Measurements from ENCODE around the gene SLC2A13.
"Not testable (repeated sequence)": the region's sequence is repeated elsewhere in the genome, so short reads cannot be mapped to it uniquely, and the experiment has no call there.

The SLC2A13 gene

GRCh38 chr12:39920647-39921046, 185.2 kb downstream of the SLC2A13 start:
- WGBS, 2 experiments = 92 to 96% methylated on average over 4 of the region's 4 CpGs
- no peak overlapping the region for H3K4me3 ChIP-seq (ENCODE audit: insufficient read depth, low read depth, low read length)
- no peaks in the 10 kb centered on the region for H3K36me3 ChIP-seq (ENCODE audit: control insufficient read depth, insufficient read depth, low read length)
- H3K4me1 ChIP-seq (ENCODE audit: control insufficient read depth, insufficient read depth, low read length) = peaks cover 4% of the 10 kb centered on the region
- no peak overlapping the region for H3K27ac ChIP-seq (ENCODE audit: insufficient read depth, low read depth, low read length, poor library complexity, severe bottlenecking)
- no peaks in the 10 kb centered on the region for H3K27me3 ChIP-seq (ENCODE audit: control insufficient read depth, insufficient read depth, low read length, poor library complexity, severe bottlenecking)
- no peaks in the 10 kb centered on the region for H3K9me3 ChIP-seq (ENCODE audit: control insufficient read depth, low read length)

DNA sequence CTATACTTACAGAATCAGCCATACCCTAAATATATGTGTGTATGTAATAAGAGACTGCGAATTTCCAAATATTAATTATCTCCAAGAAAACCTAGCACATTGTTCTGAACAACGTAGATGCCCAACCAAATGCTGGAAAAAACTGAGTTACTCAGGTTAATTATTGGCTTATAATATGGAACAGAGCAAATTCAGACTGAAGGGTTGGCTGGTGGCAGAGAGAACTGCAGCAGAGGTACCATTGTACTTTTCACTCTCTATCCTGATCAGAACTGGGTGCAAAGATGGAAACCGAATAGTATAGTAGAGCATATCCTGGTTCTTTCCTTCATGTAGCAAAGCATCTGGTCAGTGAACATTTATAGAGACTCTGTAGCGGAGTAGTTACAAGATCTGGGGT, 185.7 kb downstream of the SLC2A13 start:
- Histone ChIP-seq H3K36me3 (ENCODE audit: control insufficient read depth, insufficient read depth, low read length) (no peaks in the 10 kb centered on the region), H3K27ac (ENCODE audit: insufficient read depth, low read depth, low read length, poor library complexity, severe bottlenecking) (no peak overlapping the region), H3K4me1 (ENCODE audit: control insufficient read depth, insufficient read depth, low read length) (peaks cover 4% of the 10 kb centered on the region), H3K27me3 (ENCODE audit: control insufficient read depth, insufficient read depth, low read length, poor library complexity, severe bottlenecking) (no peaks in the 10 kb centered on the region), H3K4me3 (ENCODE audit: insufficient read depth, low read depth, low read length) (no peak overlapping the region), H3K9me3 (ENCODE audit: control insufficient read depth, low read length) (no peaks in the 10 kb centered on the region)
- 95 to 96% methylated on average over 3 of the region's 4 CpGs for WGBS, 2 experiments

- no CpG with 5 or more reads among the region's 1 CpG for WGBS, 2 experiments
These were observed 186.1 kb downstream of the SLC2A13 start for GRCh38 chr12:39919790-39920189.

DNA sequence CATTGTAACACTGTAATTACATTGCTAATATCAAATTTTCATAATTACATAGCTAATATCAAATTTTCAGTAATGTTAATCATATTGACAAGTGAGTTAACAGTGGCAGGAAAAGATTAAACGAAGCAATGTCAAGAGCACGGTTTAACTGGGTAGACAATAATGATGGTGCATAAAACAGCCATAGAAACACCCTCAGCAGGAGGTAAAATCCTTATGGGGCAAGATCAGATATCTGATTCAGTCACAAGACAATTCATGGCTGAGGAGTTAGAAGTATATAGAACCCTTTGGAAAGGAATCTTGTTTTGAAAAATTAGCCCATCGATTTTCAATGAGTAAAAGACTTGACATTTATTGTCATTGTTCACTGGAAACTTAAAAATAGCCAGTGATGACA, 190.6 kb downstream of the SLC2A13 start:
- H3K27ac ChIP-seq (ENCODE audit: insufficient read depth, low read depth, low read length, poor library complexity, severe bottlenecking) = no peak overlapping the region
- no peaks in the 10 kb centered on the region for H3K36me3 ChIP-seq (ENCODE audit: control insufficient read depth, insufficient read depth, low read length)
- no peaks in the 10 kb centered on the region for H3K27me3 ChIP-seq (ENCODE audit: control insufficient read depth, insufficient read depth, low read length, poor library complexity, severe bottlenecking)
- H3K4me1 ChIP-seq (ENCODE audit: control insufficient read depth, insufficient read depth, low read length) = no peaks in the 10 kb centered on the region
- H3K4me3 ChIP-seq (ENCODE audit: insufficient read depth, low read depth, low read length) = no peak overlapping the region
- no peaks in the 10 kb centered on the region for H3K9me3 ChIP-seq (ENCODE audit: control insufficient read depth, low read length)
- WGBS, 2 experiments = 90 to 93% methylated on average over 3 of the region's 3 CpGs

More at GRCh38 chr12:39919790-39920189, 186.1 kb downstream of the SLC2A13 start:
- Histone ChIP-seq H3K4me3 (ENCODE audit: insufficient read depth, low read depth, low read length) (no peak overlapping the region), H3K9me3 (ENCODE audit: control insufficient read depth, low read length) (no peaks in the 10 kb centered on the region), H3K27ac (ENCODE audit: insufficient read depth, low read depth, low read length, poor library complexity, severe bottlenecking) (no peak overlapping the region), H3K27me3 (ENCODE audit: control insufficient read depth, insufficient read depth, low read length, poor library complexity, severe bottlenecking) (no peaks in the 10 kb centered on the region), H3K36me3 (ENCODE audit: control insufficient read depth, insufficient read depth, low read length) (no peaks in the 10 kb centered on the region), H3K4me1 (ENCODE audit: control insufficient read depth, insufficient read depth, low read length) (peaks cover 4% of the 10 kb centered on the region)

- Histone ChIP-seq H3K36me3 (ENCODE audit: control insufficient read depth, insufficient read depth, low read length) (no peaks in the 10 kb centered on the region), H3K27ac (ENCODE audit: insufficient read depth, low read depth, low read length, poor library complexity, severe bottlenecking) (no peak overlapping the region), H3K4me1 (ENCODE audit: control insufficient read depth, insufficient read depth, low read length) (no peaks in the 10 kb centered on the region), H3K4me3 (ENCODE audit: insufficient read depth, low read depth, low read length) (no peak overlapping the region), H3K27me3 (ENCODE audit: control insufficient read depth, insufficient read depth, low read length, poor library complexity, severe bottlenecking) (no peaks in the 10 kb centered on the region), H3K9me3 (ENCODE audit: control insufficient read depth, low read length) (no peaks in the 10 kb centered on the region)
- 80 to 83% methylated on average over 7 of the region's 7 CpGs for WGBS, 2 experiments
These were observed 193.5 kb downstream of the SLC2A13 start for GRCh38 chr12:39912211-39912980.

GRCh38 chr12:39906237-39906636, 199.6 kb downstream of the SLC2A13 start:
- Histone ChIP-seq H3K9me3 (ENCODE audit: control insufficient read depth, low read length) (no peaks in the 10 kb centered on the region), H3K4me3 (ENCODE audit: insufficient read depth, low read depth, low read length) (no peak overlapping the region), H3K4me1 (ENCODE audit: control insufficient read depth, insufficient read depth, low read length) (no peaks in the 10 kb centered on the region), H3K27me3 (ENCODE audit: control insufficient read depth, insufficient read depth, low read length, poor library complexity, severe bottlenecking) (no peaks in the 10 kb centered on the region), H3K27ac (ENCODE audit: insufficient read depth, low read depth, low read length, poor library complexity, severe bottlenecking) (no peak overlapping the region), H3K36me3 (ENCODE audit: control insufficient read depth, insufficient read depth, low read length) (no peaks in the 10 kb centered on the region)

DNA sequence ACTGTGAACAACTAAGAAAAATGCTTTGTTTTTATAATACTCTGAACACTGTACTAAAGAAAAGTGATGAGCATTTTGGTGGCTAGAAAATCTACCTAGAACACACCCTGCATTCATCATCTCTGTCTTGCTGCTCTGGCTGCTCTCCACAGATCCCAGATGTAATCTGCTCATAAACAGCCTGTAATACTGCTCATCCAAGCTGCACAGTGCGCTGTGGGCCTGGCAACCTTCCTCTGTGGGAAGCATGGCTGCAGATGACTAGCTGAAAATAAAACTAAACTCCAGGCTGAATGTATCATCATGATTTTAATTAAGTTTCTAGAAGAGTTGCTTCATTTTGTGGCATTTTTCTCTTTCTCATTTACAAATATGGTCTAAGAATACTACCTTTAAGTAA, 200.7 kb downstream of the SLC2A13 start:
- Histone ChIP-seq H3K4me1 (ENCODE audit: control insufficient read depth, insufficient read depth, low read length) (no peaks in the 10 kb centered on the region), H3K27me3 (ENCODE audit: control insufficient read depth, insufficient read depth, low read length, poor library complexity, severe bottlenecking) (no peaks in the 10 kb centered on the region), H3K27ac (ENCODE audit: insufficient read depth, low read depth, low read length, poor library complexity, severe bottlenecking) (no peak overlapping the region), H3K36me3 (ENCODE audit: control insufficient read depth, insufficient read depth, low read length) (no peaks in the 10 kb centered on the region), H3K9me3 (ENCODE audit: control insufficient read depth, low read length) (no peaks in the 10 kb centered on the region), H3K4me3 (ENCODE audit: insufficient read depth, low read depth, low read length) (no peak overlapping the region)
- WGBS, 2 experiments = 96 to 100% methylated on average over 1 of the region's 1 CpG

- Histone ChIP-seq H3K4me3 (ENCODE audit: insufficient read depth, low read depth, low read length) (no peak overlapping the region), H3K9me3 (ENCODE audit: control insufficient read depth, low read length) (no peaks in the 10 kb centered on the region), H3K4me1 (ENCODE audit: control insufficient read depth, insufficient read depth, low read length) (no peaks in the 10 kb centered on the region), H3K27me3 (ENCODE audit: control insufficient read depth, insufficient read depth, low read length, poor library complexity, severe bottlenecking) (no peaks in the 10 kb centered on the region), H3K36me3 (ENCODE audit: control insufficient read depth, insufficient read depth, low read length) (no peaks in the 10 kb centered on the region), H3K27ac (ENCODE audit: insufficient read depth, low read depth, low read length, poor library complexity, severe bottlenecking) (no peak overlapping the region)
- WGBS, 2 experiments = 97 to 98% methylated on average over 2 of the region's 2 CpGs
These were observed 203.1 kb downstream of the SLC2A13 start for GRCh38 chr12:39902821-39903220.

- H3K27ac ChIP-seq (ENCODE audit: insufficient read depth, low read depth, low read length, poor library complexity, severe bottlenecking) = no peak overlapping the region
- 91 to 100% methylated on average over 1 of the region's 1 CpG for WGBS, 2 experiments
- no peaks in the 10 kb centered on the region for H3K9me3 ChIP-seq (ENCODE audit: control insufficient read depth, low read length)
- H3K27me3 ChIP-seq (ENCODE audit: control insufficient read depth, insufficient read depth, low read length, poor library complexity, severe bottlenecking) = no peaks in the 10 kb centered on the region
- no peak overlapping the region for H3K4me3 ChIP-seq (ENCODE audit: insufficient read depth, low read depth, low read length)
- H3K4me1 ChIP-seq (ENCODE audit: control insufficient read depth, insufficient read depth, low read length) = no peaks in the 10 kb centered on the region
- no peaks in the 10 kb centered on the region for H3K36me3 ChIP-seq (ENCODE audit: control insufficient read depth, insufficient read depth, low read length)
These were observed 208.6 kb downstream of the SLC2A13 start for GRCh38 chr12:39897315-39897714.

DNA sequence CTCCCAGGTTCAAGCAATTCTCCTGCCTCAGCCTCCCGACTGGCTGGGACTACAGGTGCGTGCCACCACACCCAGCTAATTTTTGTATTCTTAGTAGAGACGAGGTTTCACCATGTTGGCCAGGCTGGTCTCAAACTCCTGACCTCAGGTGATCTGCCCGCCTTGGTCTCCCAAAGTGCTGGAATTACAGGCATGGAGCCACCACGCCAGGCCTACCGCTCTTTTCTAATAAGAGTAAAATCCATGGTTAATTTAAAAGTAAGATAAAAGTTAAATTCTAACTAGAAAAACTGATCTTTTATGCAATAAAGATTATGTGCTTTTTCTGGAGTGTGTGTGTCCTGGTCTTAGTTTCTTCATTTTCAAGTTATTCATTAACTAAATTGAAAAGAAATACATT, 212.5 kb downstream of the SLC2A13 start:
- not testable (repeated sequence) for H3K4me3 ChIP-seq (ENCODE audit: insufficient read depth, low read depth, low read length); H3K9me3 ChIP-seq (ENCODE audit: control insufficient read depth, low read length); H3K27ac ChIP-seq (ENCODE audit: insufficient read depth, low read depth, low read length, poor library complexity, severe bottlenecking); H3K27me3 ChIP-seq (ENCODE audit: control insufficient read depth, insufficient read depth, low read length, poor library complexity, severe bottlenecking); H3K4me1 ChIP-seq (ENCODE audit: control insufficient read depth, insufficient read depth, low read length); H3K36me3 ChIP-seq (ENCODE audit: control insufficient read depth, insufficient read depth, low read length)
- WGBS, 2 experiments = 89 to 92% methylated on average over 5 to 6 of the region's 6 CpGs

GRCh38 chr12:39892146-39892545, 213.7 kb downstream of the SLC2A13 start:
- Histone ChIP-seq H3K27ac (ENCODE audit: insufficient read depth, low read depth, low read length, poor library complexity, severe bottlenecking) (no peak overlapping the region), H3K36me3 (ENCODE audit: control insufficient read depth, insufficient read depth, low read length) (no peaks in the 10 kb centered on the region), H3K27me3 (ENCODE audit: control insufficient read depth, insufficient read depth, low read length, poor library complexity, severe bottlenecking) (no peaks in the 10 kb centered on the region), H3K9me3 (ENCODE audit: control insufficient read depth, low read length) (no peaks in the 10 kb centered on the region), H3K4me3 (ENCODE audit: insufficient read depth, low read depth, low read length) (no peak overlapping the region), H3K4me1 (ENCODE audit: control insufficient read depth, insufficient read depth, low read length) (no peaks in the 10 kb centered on the region)
- 90 to 100% methylated on average over 1 to 2 of the region's 3 CpGs for WGBS, 2 experiments
